K562 (cell line): ENCODE measurements around the gene YBEY. TPM values are rescaled to one million over a fixed set of nuclear protein-coding genes. Genes with fewer than 3 reads are reported as not detected.

Source experiments
- ASH1L ChIP-seq: fragments of 450-650 bp; IDR thresholded peaks from 2 replicates; pipeline ENCODE4 v1.6.1; 2018; ENCODE audit warnings: borderline replicate concordance, mild to moderate bottlenecking, low read depth; ENCODE audit not compliant: partially characterized antibody
- CBX3 ChIP-seq, 2 experiments: IDR thresholded peaks; 1 replicate in 1 of 2; 2 replicates in 1 of 2; pipeline ENCODE4 v1.6.1; 2012; ENCODE audit warnings: inconsistent platforms in 2 of 2, low read length in 2 of 2, borderline replicate concordance in 1 of 2, control low read depth in 1 of 2
- CLOCK ChIP-seq: fragments of 250-450 bp; sonication (Bioruptor Pico); IDR thresholded peaks from 2 replicates; pipeline ENCODE4 v1.4.0; 2020; ENCODE audit warnings: mild to moderate bottlenecking, moderate library complexity, borderline replicate concordance
- CREBBP ChIP-seq: IDR thresholded peaks from one replicate; pipeline ENCODE4 v1.6.1; 2012; ENCODE audit warnings: low read depth, mild to moderate bottlenecking, control low read depth, inconsistent platforms, low read length
- GATAD2A ChIP-seq: fragments of 450-650 bp; IDR thresholded peaks from 2 replicates; pipeline ENCODE4 v1.6.1; 2017
- GTF2F1 ChIP-seq: IDR thresholded peaks from 2 replicates; pipeline ENCODE4 v1.6.1; 2011; ENCODE audit warnings: low read depth, low read length, improper control_type of control experiment
- HDAC8 ChIP-seq: fragments of 450-650 bp; IDR thresholded peaks from 2 replicates; pipeline ENCODE4 v1.6.1; 2016; ENCODE audit warnings: mild to moderate bottlenecking, missing genetic modification characterization, moderate library complexity, missing compliant biosample characterization
- HNRNPUL1 ChIP-seq: fragments of 200-400 bp; formaldehyde crosslinking; IDR thresholded peaks from 2 replicates; pipeline ENCODE4 v1.6.1; 2017; ENCODE audit warnings: low read length
- KDM5B ChIP-seq: fragments of 200-600 bp; sonication (generic); IDR thresholded peaks from 2 replicates; pipeline ENCODE4 v1.6.1; 2012; ENCODE audit warnings: low read depth, mild to moderate bottlenecking, moderate library complexity, low read length, control low read depth, inconsistent platforms; ENCODE audit not compliant: insufficient replicate concordance
- KHSRP ChIP-seq: fragments of 450-650 bp; IDR thresholded peaks from 2 replicates; pipeline ENCODE4 v1.6.1; 2017
- OTX1 ChIP-seq: fragments of 450-650 bp; formaldehyde crosslinking; IDR thresholded peaks from 2 replicates; pipeline ENCODE4 v1.4.0; 2022; ENCODE audit warnings: mild to moderate bottlenecking
- PCBP1 ChIP-seq: fragments of 200-400 bp; formaldehyde crosslinking; IDR thresholded peaks from 2 replicates; pipeline ENCODE4 v1.6.1; 2018; ENCODE audit warnings: mild to moderate bottlenecking, low read depth, low read length; ENCODE audit not compliant: poor library complexity, severe bottlenecking
- SRSF7 ChIP-seq: fragments of 200-400 bp; formaldehyde crosslinking; optimal IDR thresholded peaks from 2 replicates; pipeline ENCODE3; 2017; ENCODE audit warnings: mild to moderate bottlenecking, low read depth, low read length
- THRAP3 ChIP-seq: fragments of 450-650 bp; IDR thresholded peaks from 2 replicates; pipeline ENCODE4 v1.6.1; 2016; ENCODE audit warnings: mild to moderate bottlenecking, inconsistent platforms, borderline replicate concordance
- USF1 ChIP-seq: sonication (generic); formaldehyde crosslinking; IDR thresholded peaks from 2 replicates; pipeline ENCODE4 v1.9.0; 2022; ENCODE audit warnings: mild to moderate bottlenecking, missing genetic modification reagents
- ZBTB1 ChIP-seq: sonication (generic); formaldehyde crosslinking; IDR thresholded peaks from 2 replicates; pipeline ENCODE4 v1.8.1; 2023; ENCODE audit warnings: missing genetic modification reagents, low read depth, mild to moderate bottlenecking, borderline replicate concordance
- ZC3H11A ChIP-seq: IDR thresholded peaks from 2 replicates; pipeline ENCODE4 v1.6.1; 2012; ENCODE audit warnings: low read depth, low read length, improper control_type of control experiment
- ZNF140 ChIP-seq: fragments of 250-450 bp; sonication (Bioruptor Pico); IDR thresholded peaks from 2 replicates; pipeline ENCODE4 v1.8.0; 2021; ENCODE audit warnings: moderate library complexity, mild to moderate bottlenecking, inconsistent platforms
- ZNF224 ChIP-seq: sonication (generic); formaldehyde crosslinking; IDR thresholded peaks from 2 replicates; pipeline ENCODE4 v1.8.0; 2022; ENCODE audit warnings: mild to moderate bottlenecking, missing genetic modification reagents
- ZNF408 ChIP-seq: fragments of 250-450 bp; sonication (Bioruptor Pico); IDR thresholded peaks from 2 replicates; pipeline ENCODE4 v1.4.0; 2020; ENCODE audit warnings: low read depth, mild to moderate bottlenecking, moderate library complexity
- ZNF584 ChIP-seq: fragments of 200-800 bp; sonication (Bioruptor generic); IDR thresholded peaks from 2 replicates; pipeline ENCODE4 v1.6.1; 2016; ENCODE audit warnings: low read depth, mild to moderate bottlenecking, missing genetic modification characterization, missing compliant biosample characterization
- ZNF644 ChIP-seq: fragments of 200-800 bp; sonication (Bioruptor generic); IDR thresholded peaks from 2 replicates; pipeline ENCODE4 v1.6.1; 2016; ENCODE audit warnings: low read depth, missing genetic modification characterization, missing compliant biosample characterization
- ZNF740 ChIP-seq, 3 experiments: fragments of 200-800 bp in 1 of 3; sonication (Bioruptor generic) in 1 of 3; sonication (generic) in 1 of 3; formaldehyde crosslinking in 1 of 3; IDR thresholded peaks; 2 replicates each; pipeline versions ENCODE4 v1.6.1 to v1.8.0; 2016 to 2022; ENCODE audit warnings: mild to moderate bottlenecking in 2 of 3, missing compliant biosample characterization in 2 of 3, missing genetic modification characterization in 2 of 3, missing genetic modification reagents in 1 of 3
- ZNF830 ChIP-seq: fragments of 250-450 bp; sonication (Bioruptor Pico); IDR thresholded peaks from 2 replicates; pipeline ENCODE4 v1.5.0; 2021; ENCODE audit warnings: mild to moderate bottlenecking
- polyA plus RNA-seq, 8 experiments: library from polyadenylated mRNA; depleted of rRNA in 4 of 8; stranded (reverse) in 5 of 8; unstranded in 3 of 8; fragments of >200 nt; fragmentation: Nextera tagmentation in 2 of 8; fragmentation: Illumina TruSeq in 1 of 8; extraction: Ambion mirVana in 2 of 8; extraction: Trizol in 1 of 8; gene quantifications; 2 replicates each; pipeline versions ENCODE4 v1.2.1 to v1.2.3, GENCODE V29; 2011 to 2014; ENCODE audit warnings: inconsistent platforms in 1 of 8, missing spikeins in 1 of 8
- total RNA-seq, 7 experiments: library from RNA; depleted of rRNA in 6 of 7; stranded (reverse); fragments of >200 nt in 6 of 7; fragmentation: Illumina TruSeq in 2 of 7; extraction: Trizol in 2 of 7; gene quantifications; 2 replicates each; pipeline versions ENCODE4 v1.2.1 to v1.2.3, GENCODE V29; 2011 to 2021; ENCODE audit warnings: low replicate concordance in 1 of 7

The YBEY gene
- total and polyA plus RNA-seq, 9 of the 15 experiments (the other 6 are each of a cell fraction or from before 2014, with no cell fraction given) = 6.4 to 28.0 (median 12.4) TPM

- TF ChIP-seq CLOCK (CRISPR knock-in tag) (0 out of 2 replicates have a peak, but pooled peaks have one; percentile 10), GTF2F1 (no peak; the same call in 1 of the 2 replicates), ZNF584 (CRISPR knock-in tag) (no peak), ZC3H11A (no peak), ASH1L (peak; percentile 91), PCBP1 (no peak), KDM5B (no peak), USF1 (CRISPR knock-in tag) (peak; percentile 62), THRAP3 (no peak), ZBTB1 (CRISPR knock-in tag) (peak; percentile 77; the same call in 1 of the 2 replicates), KHSRP (no peak), GATAD2A (peak; percentile 84), SRSF7 (no peak), CBX3 (IDR thresholded peaks at IDR 0.05; ENCODE audit: borderline replicate concordance in 1 of 2, low read length in 2 of 2) (peak in 1 of 2 experiments; percentile 8; a peak in 1 of 3 replicates), ZNF740 (CRISPR knock-in tag; IDR thresholded peaks at IDR 0.05) (no peak), ZNF740 (tag; IDR thresholded peaks at IDR 0.05) (no peak), HNRNPUL1 (no peak), OTX1 (CRISPR knock-in tag) (0 out of 2 replicates have a peak, but pooled peaks have one; percentile 44), CREBBP (no peak), HDAC8 (tag) (no peak; the same call in 1 of the 2 replicates), ZNF224 (no peak), ZNF644 (no peak), ZNF140 (CRISPR knock-in tag) (no peak), ZNF830 (CRISPR knock-in tag) (peak; percentile 95; the same call in 1 of the 2 replicates), ZNF408 (CRISPR knock-in tag) (no peak)
These were observed 37.7 kb downstream of the YBEY start, which contains the start of the genes C21orf58 and PCNT (continued) for GRCh38 chr21:46323710-46324389.
